ENCODE results near the gene THBS1. TPM values are rescaled to one million over a fixed set of nuclear protein-coding genes. Genes with fewer than 3 reads are reported as not detected.

THBS1 gene
- total RNA-seq, 6 experiments from 2014 or later, result 7,606 to 9,130 (median 7,816) TPM

DNA sequence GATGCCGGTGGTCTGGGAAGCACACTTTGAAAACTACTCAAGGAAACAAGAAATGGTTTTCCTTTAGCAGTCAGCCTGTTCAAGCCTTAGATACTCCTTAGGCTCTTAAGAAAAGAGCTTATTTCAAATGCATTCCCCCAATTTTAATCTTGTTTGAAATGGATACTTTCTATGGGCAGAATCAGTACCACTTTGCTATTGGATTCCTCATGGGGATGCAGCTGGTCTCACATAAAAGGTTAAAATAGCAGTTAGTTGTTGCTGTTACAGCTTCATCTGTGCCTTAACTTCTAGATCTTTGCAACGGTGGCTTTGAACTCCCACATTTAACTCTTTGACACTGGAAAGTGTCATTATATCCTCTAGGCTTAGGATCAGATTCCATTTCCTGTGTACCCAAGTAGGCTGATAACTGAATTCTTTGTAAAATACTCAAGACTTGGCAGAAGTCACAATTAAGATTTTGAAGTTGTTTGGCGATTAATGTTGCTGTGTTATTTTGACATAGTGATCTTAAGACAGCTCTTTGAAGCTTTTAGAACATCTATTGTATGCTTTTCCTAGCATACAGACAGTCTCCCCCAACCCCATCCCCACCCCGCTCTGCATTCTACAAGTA is 2.2 kb downstream of the THBS1 start:
- Mint-ChIP-seq H3K9me3 (peaks cover 45% of the 10 kb centered on the region), H3K4me3 (peak overlapping the region; percentile 90), H3K4me1 (ENCODE audit: low read depth) (peaks cover 57% of the 10 kb centered on the region), H3K27ac (peak overlapping the region; percentile 86), H3K36me3 (ENCODE audit: low read depth) (peaks cover 70% of the 10 kb centered on the region), H3K27me3 (ENCODE audit: insufficient read depth) (peaks cover 62% of the 10 kb centered on the region)
- peak; percentile 93 for DNase-seq
- TF ChIP-seq, protein P1, sequence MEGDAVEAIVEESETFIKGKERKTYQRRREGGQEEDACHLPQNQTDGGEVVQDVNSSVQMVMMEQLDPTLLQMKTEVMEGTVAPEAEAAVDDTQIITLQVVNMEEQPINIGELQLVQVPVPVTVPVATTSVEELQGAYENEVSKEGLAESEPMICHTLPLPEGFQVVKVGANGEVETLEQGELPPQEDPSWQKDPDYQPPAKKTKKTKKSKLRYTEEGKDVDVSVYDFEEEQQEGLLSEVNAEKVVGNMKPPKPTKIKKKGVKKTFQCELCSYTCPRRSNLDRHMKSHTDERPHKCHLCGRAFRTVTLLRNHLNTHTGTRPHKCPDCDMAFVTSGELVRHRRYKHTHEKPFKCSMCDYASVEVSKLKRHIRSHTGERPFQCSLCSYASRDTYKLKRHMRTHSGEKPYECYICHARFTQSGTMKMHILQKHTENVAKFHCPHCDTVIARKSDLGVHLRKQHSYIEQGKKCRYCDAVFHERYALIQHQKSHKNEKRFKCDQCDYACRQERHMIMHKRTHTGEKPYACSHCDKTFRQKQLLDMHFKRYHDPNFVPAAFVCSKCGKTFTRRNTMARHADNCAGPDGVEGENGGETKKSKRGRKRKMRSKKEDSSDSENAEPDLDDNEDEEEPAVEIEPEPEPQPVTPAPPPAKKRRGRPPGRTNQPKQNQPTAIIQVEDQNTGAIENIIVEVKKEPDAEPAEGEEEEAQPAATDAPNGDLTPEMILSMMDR (IDR thresholded peaks at IDR 0.05), result no peak

GRCh38 chr15:39583596-39584265 is 2.9 kb downstream of the THBS1 start:
- Mint-ChIP-seq H3K4me1 (ENCODE audit: low read depth) (peaks cover 57% of the 10 kb centered on the region), H3K4me3 (peak overlapping the region; percentile 90), H3K9me3 (peaks cover 51% of the 10 kb centered on the region), H3K36me3 (ENCODE audit: low read depth) (peaks cover 77% of the 10 kb centered on the region), H3K27ac (peak overlapping the region; percentile 86), H3K27me3 (ENCODE audit: insufficient read depth) (peaks cover 69% of the 10 kb centered on the region)
- TF ChIP-seq, protein P1 (IDR thresholded peaks at IDR 0.05), result peak; percentile 80
- peak; percentile 95 for DNase-seq

- H3K27ac Mint-ChIP-seq, result peak overlapping the region; percentile 86
- H3K9me3 Mint-ChIP-seq, result peaks cover 56% of the 10 kb centered on the region
- peaks cover 57% of the 10 kb centered on the region for H3K4me1 Mint-ChIP-seq (ENCODE audit: low read depth)
- DNase-seq, result no peak
- peaks cover 74% of the 10 kb centered on the region for H3K27me3 Mint-ChIP-seq (ENCODE audit: insufficient read depth)
- H3K36me3 Mint-ChIP-seq (ENCODE audit: low read depth), result peaks cover 82% of the 10 kb centered on the region
- peak overlapping the region; percentile 90 for H3K4me3 Mint-ChIP-seq
- TF ChIP-seq, protein P1 (IDR thresholded peaks at IDR 0.05), result no peak
Observed at GRCh38 chr15:39584266-39584659, 3.4 kb downstream of the THBS1 start.

DNA sequence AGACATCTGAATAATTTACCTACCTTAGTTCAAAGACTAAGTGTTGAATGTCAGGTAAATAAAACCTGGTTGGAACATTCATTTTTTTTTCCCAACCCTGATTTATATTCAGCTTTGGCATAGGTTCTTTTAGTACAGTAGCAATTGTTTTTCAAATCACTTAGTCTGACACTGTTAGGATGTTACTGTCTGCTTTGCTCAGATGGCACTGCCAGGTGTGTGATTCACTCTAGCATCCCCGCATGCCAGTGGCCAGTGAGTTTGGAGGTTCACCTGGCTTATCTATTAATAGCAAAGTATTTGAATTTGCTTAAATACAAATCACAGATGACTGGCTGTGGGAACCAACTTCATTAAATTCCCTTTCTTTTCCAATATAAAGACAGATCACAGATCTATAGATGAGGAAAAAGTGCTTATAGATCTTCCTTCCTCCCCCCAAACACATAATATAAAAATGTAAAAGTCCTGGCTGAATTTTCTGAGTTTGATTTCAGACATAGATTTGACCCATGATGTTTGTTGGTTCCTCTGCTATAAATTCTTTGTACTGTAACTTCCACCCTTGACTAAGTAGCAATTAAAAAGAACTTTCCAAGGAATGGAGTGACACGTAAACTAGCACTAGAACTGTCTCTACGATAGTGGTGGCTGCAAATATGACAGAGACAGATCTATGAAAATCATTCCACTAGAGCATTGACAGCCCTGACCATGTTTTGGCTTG is 3.9 kb downstream of the THBS1 start:
- peak overlapping the region; percentile 90 for H3K4me3 Mint-ChIP-seq
- H3K27me3 Mint-ChIP-seq (ENCODE audit: insufficient read depth), result peaks cover 80% of the 10 kb centered on the region
- TF ChIP-seq, protein P1 (IDR thresholded peaks at IDR 0.05), result no peak
- peaks cover 88% of the 10 kb centered on the region for H3K36me3 Mint-ChIP-seq (ENCODE audit: low read depth)
- peak; percentile 78 for DNase-seq
- peaks cover 62% of the 10 kb centered on the region for H3K9me3 Mint-ChIP-seq
- peak overlapping the region; percentile 86 for H3K27ac Mint-ChIP-seq
- peaks cover 57% of the 10 kb centered on the region for H3K4me1 Mint-ChIP-seq (ENCODE audit: low read depth)

DNA sequence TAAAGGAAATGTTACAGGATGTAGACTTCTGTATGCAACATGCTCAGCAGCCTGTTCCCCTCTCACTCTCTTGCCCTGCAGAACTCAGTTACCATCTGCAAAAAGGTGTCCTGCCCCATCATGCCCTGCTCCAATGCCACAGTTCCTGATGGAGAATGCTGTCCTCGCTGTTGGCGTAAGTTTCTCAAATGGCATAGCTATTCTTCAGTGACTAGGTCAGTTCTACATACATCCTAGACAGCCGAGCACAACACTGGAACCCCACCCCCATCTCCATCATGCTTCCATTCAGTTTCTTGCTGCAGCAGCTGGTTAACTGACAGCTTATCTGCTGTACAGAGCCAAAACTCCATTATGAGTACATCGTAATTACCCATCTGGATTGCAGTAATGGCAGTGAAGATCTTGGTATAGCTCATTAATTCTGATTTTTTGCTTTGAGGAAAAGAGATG is 4.5 kb downstream of the THBS1 start:
- Mint-ChIP-seq H3K4me3 (peak overlapping the region; percentile 90), H3K4me1 (ENCODE audit: low read depth) (peaks cover 61% of the 10 kb centered on the region), H3K9me3 (peaks cover 68% of the 10 kb centered on the region), H3K27ac (peak overlapping the region; percentile 86), H3K36me3 (ENCODE audit: low read depth) (peaks cover 94% of the 10 kb centered on the region), H3K27me3 (ENCODE audit: insufficient read depth) (peaks cover 86% of the 10 kb centered on the region)
- peak; percentile 85 for DNase-seq
- TF ChIP-seq, protein P1 (IDR thresholded peaks at IDR 0.05), result no peak

Measured in HFFc6 (cell line).